HG02943 (cell line): ENCODE data around the gene ALDH3B1.

Experiments
- ATAC-seq: cut with Tn5 transposase; IDR thresholded peaks from one replicate; pipeline ENCODE4 v1.9.1; 2021; ENCODE audit warnings: mild to moderate bottlenecking, low read depth, moderate library complexity; ENCODE audit not compliant: unreplicated experiment

Gene ALDH3B1

GRCh38 chr11:67996622-67997474 lies 13.3 kb upstream of the ALDH3B1 start:
- ATAC-seq, result no peak

- ATAC-seq, result no peak
These were observed 12.6 kb upstream of the ALDH3B1 start for GRCh38 chr11:67997475-67997921.

DNA sequence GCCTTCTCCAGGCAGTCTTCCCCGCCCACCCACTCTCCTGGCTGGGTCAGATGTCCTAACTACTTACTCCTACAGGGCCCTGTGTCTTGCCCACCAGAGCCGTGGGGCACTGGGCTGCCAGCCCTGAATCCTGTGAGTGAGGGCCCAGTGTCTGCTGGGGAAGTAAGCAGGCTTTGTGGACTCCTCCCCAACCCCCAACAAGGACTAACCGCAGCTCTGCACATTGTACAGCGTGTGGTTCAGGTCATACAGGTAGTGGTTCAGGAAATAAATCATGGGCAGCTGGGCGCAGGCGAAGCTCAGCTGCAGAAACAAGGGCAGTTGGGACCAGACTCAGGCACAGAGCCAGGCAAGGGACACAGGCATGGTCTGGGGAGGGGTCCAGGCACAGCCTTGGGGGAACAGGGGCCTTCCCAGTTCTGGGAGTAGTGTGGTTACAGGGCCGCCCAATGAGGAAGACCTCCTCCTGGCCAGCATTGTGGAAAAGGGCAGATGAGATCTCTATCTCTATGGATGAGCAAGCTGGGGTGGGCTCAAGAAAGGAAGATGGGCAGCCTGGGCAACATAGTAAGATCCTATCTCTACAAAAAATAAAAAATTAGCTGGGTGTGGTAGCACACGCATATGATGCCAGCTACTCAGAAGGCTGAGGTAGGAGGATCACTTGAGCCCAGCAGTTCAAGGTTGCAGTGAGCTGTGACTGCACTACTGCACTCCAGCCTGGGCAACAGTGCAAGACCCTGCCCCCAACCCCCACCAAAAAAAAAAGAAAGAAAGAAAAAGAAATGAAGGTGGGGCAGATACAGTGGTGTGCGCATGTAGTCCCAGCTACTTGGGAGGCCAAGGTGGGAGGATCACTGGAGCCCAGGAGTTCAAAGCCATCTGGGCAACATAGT lies 11.7 kb upstream of the ALDH3B1 start:
- no peak for ATAC-seq

DNA sequence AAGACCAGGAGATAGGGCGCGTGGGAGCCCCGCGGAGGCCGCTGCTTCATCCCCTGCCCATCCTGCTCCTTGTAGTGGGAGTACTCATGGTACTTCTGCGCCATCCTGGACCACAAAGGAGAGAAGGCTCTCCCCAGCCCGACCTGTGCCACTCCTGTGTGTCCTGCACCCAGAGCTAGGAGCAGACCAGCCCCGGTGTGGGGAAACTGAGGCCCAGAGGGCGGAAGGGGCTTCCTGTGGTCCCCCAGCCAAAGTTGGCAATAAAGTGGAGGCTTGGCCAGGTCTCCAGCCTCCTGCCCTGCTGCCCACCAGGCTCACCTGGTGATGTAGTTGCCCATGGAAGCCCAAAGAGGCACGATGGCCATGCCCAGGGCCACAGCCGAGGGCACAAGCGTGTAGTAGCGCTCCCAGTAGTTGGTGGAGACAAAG lies 10.9 kb upstream of the ALDH3B1 start:
- ATAC-seq, result no peak

DNA sequence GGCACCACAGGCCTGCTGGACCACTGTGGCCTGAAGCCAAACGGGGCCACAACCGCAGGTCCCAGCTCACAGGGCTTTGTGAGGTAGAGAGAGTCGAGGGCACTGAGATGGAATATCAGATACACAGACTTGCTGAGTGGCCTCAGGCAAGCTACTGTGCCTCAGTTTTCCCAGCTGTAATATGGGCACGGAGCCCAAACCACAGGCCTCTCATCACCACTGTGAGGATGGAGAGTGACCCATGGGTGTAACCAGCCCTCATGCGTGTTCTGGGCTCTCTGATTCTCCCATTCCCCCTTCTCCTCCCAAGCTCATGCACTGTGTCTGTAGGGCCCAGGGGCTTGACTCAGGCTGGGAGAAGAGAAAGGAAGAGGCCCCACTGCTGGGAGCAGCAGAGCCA lies 10.4 kb upstream of the ALDH3B1 start:
- ATAC-seq, result no peak

- no peak for ATAC-seq
These were observed 7.6 kb upstream of the ALDH3B1 start for GRCh38 chr11:68002575-68002937.

DNA sequence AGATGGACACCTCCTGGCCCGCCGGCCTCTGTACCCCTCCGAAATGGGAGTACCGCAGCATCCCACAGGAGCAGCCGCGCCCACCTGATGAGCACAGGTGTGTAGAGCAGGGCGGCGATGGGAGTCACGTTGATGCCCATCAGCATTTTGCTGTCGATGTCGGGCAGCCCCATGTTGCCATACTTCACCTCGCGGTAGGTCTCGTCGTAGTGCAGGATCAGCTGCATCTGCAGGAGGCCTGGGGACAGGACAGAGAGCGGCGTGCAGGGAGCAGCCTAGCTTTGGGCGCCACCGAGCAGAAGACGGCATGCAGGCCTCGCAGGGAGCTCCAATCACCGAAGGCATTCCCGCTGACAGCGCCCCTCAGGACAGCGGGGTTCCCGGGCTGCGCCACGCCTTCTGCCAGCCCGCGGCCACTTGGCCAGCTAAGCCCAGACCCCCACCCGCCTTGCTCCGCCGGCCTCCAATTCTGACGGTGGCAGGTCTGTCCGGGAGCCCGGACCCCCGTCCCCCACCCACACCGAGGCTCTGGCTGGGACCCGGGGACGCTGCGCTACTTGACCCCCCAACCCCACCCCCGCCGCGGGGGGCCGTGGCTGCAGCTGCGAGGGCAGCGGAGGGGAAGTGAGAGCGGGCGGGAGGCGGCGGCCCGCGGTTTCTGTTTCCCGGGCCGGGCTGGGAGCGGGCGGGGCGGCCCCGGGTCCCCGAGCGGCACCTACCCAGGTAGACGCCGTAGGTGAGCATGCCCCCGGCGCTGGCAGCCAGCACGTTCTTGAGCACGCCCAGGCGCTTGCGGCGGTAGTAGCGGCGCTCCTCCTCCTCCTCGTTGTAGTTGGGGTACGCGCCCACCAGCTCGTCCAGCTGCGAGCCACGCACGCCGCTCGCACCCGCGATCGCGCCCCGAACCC lies 6.9 kb upstream of the ALDH3B1 start:
- no peak for ATAC-seq

- no peak for ATAC-seq
These were observed 6.1 kb upstream of the ALDH3B1 start, which contains the start of gene UNC93B1 for GRCh38 chr11:68003846-68004550. TSS of gene UNC93B1 (minus strand) at chr11:68004097. CDS start at chr11:68004043, 54 bp downstream.

- no peak for ATAC-seq
These were observed 5.4 kb upstream of the ALDH3B1 start for GRCh38 chr11:68004551-68005335.

DNA sequence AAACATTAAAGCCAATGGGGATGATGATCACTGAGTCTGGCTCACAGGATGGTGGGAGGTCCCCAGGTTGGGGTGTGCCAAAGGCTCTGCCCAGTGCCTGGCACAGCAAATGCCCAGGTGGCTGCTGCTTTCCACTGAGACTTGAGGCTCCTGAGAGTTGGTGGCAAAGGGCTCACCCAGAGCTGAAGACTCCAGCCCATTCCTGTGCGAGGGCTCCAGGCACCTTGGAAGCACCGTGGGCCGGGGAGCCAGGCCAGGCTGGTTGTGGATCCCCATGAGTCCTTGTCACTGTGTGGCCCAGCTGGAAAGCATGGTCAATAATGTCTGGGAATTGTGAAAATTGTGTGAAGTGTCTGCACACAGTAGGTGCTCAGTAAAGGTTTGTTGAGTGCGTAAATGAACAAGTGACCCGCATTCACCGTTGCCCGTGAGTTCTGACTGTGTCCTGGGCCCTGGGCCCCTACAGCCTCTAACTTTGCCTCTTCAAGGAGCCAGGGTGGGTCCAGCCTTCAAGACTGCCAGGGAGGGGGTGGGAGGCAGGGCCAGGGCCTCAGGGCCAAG lies 3.4 kb upstream of the ALDH3B1 start:
- no peak for ATAC-seq

DNA sequence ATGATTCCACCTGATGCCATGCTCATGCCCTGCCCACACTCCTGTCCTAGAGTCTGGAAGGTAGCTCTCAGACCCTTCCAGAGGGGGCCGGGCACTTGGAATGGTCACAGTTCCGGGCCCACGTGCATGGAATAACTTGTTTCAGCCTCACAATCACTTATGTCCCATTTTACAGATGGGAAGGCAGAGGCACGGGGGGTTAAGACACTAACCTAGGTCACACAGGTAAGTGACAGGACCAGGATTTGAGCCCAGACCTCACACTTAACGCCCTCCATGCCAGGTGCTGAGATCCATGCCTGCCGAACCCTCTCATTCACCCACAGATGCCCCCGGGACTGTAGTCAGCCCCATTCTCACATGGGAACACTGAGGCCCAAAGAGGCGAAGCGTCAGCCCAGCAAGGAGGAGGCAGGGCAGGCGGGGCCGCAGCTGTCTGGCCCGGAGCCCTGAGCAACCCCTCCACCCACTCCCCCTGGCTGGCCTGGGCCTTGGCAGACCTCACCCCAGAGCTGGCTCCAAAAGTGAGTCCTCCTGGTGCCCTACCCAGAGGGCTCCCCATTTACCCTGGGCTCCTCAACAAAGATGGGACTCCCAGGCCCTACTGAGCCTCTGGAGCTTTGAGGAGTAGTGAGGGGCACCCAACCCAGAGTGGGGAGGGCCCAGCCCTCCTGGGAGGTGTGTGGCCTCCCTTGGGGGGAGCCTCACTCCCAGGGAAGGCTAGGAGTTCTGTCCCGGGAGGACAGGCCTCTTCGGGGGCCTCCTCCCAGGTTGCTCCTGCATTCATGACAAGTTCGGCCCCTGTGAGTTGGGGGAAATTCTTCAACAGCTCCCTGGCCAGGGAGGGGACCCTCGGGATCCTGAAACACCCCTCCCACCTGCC lies 2.4 kb upstream of the ALDH3B1 start:
- no peak for ATAC-seq

DNA sequence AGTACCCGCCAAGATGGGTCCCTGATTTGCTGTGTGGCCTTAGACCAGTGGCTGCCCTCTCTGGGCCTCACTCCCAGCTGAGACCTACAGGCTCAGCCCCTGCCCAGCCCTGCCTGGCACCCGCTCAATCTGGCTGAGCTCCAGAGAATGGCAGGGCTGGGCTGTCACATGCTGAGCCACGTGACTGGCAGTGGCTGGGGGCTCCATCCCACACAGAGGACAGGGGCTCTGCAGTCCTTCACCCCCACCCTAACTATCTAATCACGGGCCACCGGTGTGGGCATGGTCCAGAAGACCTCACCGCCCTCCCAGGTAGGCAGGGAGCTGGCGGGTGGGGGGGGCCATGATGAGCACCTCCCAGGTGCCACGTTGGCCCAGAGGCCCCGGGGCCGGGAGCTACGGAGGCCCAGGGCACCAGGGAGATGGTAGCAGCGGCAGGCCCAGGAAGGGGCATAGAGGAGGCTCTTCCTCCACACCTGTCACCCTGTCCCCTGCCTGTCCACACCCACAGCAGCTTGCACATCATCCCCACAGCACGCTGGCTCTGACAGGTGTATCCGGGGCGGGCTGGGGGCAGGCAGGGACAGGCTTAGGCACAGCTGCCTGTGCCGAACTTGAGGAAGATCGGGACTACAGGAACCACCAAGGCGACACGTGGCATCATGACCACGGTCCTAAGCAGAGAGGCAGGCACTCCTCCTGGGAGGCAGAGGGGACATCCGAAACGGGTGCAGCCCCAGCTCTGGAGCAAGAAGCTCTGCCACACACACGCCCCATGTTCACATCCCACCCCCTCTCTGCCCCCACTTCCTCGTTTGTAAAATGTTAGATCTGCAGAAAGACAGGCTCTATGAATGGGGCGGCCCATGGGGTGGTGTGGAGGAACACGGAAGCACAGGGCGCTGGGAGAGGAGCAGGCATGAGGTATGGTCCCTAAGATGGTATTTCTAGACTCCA lies 1.5 kb upstream of the ALDH3B1 start:
- no peak for ATAC-seq

DNA sequence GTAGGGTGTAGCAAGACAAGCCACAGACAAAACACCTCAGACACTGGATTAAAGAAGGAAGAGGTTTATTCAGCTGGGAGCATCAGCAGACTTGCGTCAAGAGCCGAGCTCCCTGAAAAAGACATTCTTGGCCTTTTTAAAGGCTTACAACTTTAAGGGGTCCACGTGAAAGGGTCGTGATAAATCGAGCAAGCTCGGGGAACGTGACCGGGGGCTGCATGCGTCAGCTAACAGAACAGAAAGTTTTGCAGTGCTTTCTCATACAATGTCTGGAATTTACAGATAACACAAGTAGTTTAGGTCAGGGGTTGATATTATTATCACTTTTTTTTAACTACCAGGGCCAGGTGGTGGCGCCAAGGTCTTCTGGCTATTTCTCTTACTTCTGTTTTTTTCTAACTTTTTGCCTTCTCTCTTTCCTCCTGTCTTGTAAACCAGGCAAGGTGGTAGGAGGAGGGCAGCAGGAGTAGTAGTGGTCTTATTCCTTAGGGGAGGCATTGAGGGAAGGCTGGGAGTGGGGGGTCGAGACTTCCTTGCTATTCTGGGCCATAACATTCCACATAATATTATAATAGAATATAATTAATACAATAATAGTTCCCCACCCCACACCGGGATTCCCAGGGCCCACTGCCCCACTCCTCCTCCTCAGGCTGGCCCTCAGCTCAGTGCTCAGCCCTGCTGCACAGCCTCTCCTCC lies 587 bp upstream of the ALDH3B1 start:
- ATAC-seq, result no peak

DNA sequence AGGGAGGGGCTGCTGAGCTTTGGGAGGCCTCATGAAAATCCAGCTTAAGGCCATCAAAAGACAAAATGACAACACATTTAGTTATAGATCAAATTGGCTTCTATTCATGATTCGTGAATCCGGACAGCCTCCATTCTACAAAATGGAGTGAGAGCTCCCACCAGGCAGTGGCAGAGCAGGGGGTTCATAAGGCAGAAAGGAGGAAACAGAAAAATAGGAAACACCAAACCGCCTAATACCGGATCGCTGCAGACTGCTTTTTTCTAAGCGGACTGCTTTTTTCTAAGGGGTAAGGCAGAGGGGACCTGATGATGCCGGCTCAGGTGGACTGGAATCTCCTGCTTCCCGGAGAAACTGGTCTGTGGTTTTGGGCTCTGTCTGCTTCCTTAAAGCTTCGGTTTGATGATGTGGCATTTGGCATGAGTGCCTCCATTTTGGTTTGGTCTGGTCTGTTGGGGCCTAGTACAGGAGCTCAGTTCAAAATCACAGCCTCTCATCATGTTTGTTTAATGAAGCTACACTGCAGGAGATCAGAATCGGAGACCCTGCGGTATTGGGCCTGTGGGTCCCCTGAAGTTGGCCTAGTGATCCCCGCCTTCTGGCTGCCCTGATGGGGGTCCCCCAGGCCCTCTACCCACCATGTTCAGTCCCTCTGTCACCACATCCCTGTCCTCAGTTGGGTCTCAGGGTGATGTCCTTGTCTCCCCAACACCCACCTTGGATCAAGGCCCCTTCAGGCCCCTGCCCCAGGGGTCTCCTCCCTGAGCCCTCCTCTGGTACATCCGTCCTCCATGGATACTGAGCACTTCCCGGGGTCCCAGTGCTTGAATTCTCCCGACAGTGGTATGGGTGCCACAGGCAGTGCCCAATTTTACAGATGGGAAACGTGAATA lies 1.2 kb downstream of the ALDH3B1 start:
- no peak for ATAC-seq
